Fibroblast of mammary gland (primary cell): ENCODE measurements around the gene PIK3CB.
"Not testable (repeated sequence)": the region's sequence is repeated elsewhere in the genome, so short reads cannot be mapped to it uniquely, and the experiment has no call there.

Experiments
- DNase-seq: peaks from one replicate; pipeline ENCODE4 v3.0.0-alpha.2; 2010; ENCODE audit warnings: low read depth
- H3K4me3 ChIP-seq: 2 replicates; pipeline ENCODE4 v1.5.1; 2011; ENCODE audit warnings: low read depth, mild to moderate bottlenecking, low read length, moderate library complexity; ENCODE audit not compliant: control insufficient read depth
- CTCF ChIP-seq: conservative IDR thresholded peaks from 2 replicates; pipeline ENCODE4 v1.5.1; 2011; ENCODE audit warnings: low read depth, low read length, inconsistent platforms; ENCODE audit not compliant: control insufficient read depth, insufficient read depth

The PIK3CB gene

GRCh38 chr3:138608322-138609135, 226.2 kb downstream of the PIK3CB start, which contains the start of gene FAIM:
FAIM (plus strand) TSS chr3:138608771; CDS start chr3:138619727, 10,956 bp downstream.
- H3K4me3 ChIP-seq: peak within 1 kb of the TSS; percentile 57
- no peak for TF ChIP-seq CTCF
- DNase-seq: peak; percentile 64

DNA sequence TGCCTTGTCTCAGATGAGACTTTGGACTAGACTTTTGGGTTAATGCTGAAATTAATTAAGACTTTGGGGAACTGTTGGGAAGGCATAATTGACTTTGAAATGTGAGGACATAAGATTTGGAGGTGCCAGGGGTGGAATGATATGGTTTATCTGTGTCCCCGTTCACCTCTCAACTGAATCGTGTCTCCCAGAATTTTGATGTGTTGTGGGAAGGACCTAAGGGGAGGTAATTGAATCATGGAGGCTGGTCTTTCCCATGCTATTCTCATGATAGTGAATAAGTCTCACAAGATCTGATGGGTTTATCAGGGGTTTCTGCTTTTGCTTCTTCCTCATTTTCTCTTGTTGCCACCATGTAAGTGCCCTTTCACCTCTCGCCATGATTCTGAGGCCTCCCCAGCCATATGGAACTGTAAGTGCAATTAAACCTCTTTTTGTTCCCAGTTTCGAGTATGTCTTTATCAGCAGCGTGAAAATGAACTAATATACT, 230.6 kb downstream of the PIK3CB start:
- not testable (repeated sequence) for DNase-seq, H3K4me3 ChIP-seq
